Measurements from ENCODE around the gene TRIM71. TPM values are rescaled to one million over a fixed set of nuclear protein-coding genes. Genes with fewer than 3 reads are reported as not detected.

Gene TRIM71
- total and polyA plus RNA-seq, 2 donors (not counting 1 experiment from before 2014, with no cell fraction given): not detected

GRCh38 chr3:32897001-32897601, 79.3 kb downstream of the TRIM71 start:
- no peak overlapping the region for H3K4me3 Mint-ChIP-seq
- no peak overlapping the region for H3K27ac Mint-ChIP-seq
- no peak overlapping the region for H3K4me3 ChIP-seq (ENCODE audit: control extremely low read depth in 1 of 5, extremely low read depth in 1 of 5, insufficient read depth in 1 of 5, low read depth in 2 of 5, low read length in 4 of 5)
- H4K20me1 ChIP-seq (ENCODE audit: control insufficient read depth, insufficient read depth, low read length, poor library complexity, severe bottlenecking): no peaks in the 10 kb centered on the region
- no peaks in the 10 kb centered on the region for H3K4me1 Mint-ChIP-seq
- no peaks in the 10 kb centered on the region for H3K9me3 ChIP-seq (ENCODE audit: control extremely low read depth in 1 of 3, control insufficient read depth in 2 of 3, insufficient read depth in 1 of 3, low read length in 2 of 3)
- WGBS (ENCODE audit: insufficient coverage): 91% methylated on average over 4 of the region's 8 CpGs
- peaks cover 0 to 6% (median 2%) of the 10 kb centered on the region in 4 experiments for H3K27me3 ChIP-seq (replicated peaks in 1 of 4; ENCODE audit: control extremely low read depth in 1 of 4, control insufficient read depth in 3 of 4, insufficient read depth in 4 of 4, low read length in 3 of 4)
- H3K27ac ChIP-seq (ENCODE audit: low read length in 2 of 2): no peak overlapping the region
- H3K9ac ChIP-seq (ENCODE audit: low read length): no peak overlapping the region
- TF ChIP-seq CTCF (IDR thresholded peaks at IDR 0.05): no peak
- TF ChIP-seq EZH2 (IDR thresholded peaks at IDR 0.05; ENCODE audit: borderline replicate concordance, insufficient read depth, low read depth, low read length, poor library complexity, severe bottlenecking): no peak
- H3K27me3 Mint-ChIP-seq: peaks cover 35% of the 10 kb centered on the region
- CTCF ChIA-PET: interaction anchor here (1.2 kb wide), 1 partner anchor 123 kb away, joined by 3 read pairs; no protein-coding TSS in a partner anchor
- H2AFZ ChIP-seq (ENCODE audit: insufficient read depth, low read depth, low read length, poor library complexity, severe bottlenecking): no peak overlapping the region
- intact Hi-C loops (cut with micrococcal nuclease): no loop called here
- no peaks in the 10 kb centered on the region for H3K79me2 ChIP-seq (ENCODE audit: control insufficient read depth, insufficient read depth, low read length)
- no peaks in the 10 kb centered on the region for H3K9me3 Mint-ChIP-seq (ENCODE audit: insufficient read depth)
- POLR2A ChIA-PET: interaction anchor here (0.6 kb wide), 1 partner anchor 128 kb away, joined by 3 read pairs; no protein-coding TSS in a partner anchor
- DNase-seq (no peak), ATAC-seq (ENCODE audit: low read depth) (no peak)
- no peaks in the 10 kb centered on the region for H3K36me3 ChIP-seq (replicated peaks in 1 of 2; ENCODE audit: control extremely low read depth in 1 of 2, control insufficient read depth in 1 of 2, extremely low read depth in 1 of 2, insufficient read depth in 2 of 2, low read length in 1 of 2)
- H3K4me1 ChIP-seq (ENCODE audit: control insufficient read depth in 2 of 2, insufficient read depth in 2 of 2, low read length in 2 of 2): no peaks in the 10 kb centered on the region
- H3K4me2 ChIP-seq (replicated peaks; ENCODE audit: low read depth, low read length, poor library complexity, severe bottlenecking): no peak overlapping the region

DNA sequence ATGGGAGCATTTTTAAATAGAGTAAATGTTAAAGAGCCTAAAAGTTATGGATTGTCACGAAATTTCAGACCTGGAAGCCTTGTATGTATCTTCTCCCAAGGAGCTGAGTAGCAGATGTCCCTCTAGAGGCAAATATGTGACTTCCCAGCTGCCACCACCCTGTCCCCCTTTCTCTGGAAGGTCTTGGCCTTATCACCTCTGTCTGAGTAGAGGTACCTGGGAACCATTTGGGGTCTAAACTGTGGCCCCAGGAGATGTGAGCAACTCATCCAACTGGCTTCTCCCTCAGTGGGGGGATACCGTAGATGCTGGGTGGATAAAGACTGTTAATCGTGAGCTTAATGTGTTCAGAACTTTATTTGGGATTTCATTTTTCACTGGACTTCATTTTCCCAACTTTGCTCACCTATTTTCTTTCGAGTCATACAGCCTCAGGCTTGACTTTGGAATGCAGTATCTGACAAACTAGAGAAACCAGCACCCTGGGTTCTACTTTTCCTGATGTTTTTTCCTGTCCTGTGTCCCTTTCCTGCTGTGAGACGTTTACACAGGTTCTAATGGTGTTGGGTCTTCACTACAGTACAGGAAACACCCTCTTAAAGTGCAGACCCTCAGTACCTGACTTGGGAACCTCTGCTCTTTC, 80.3 kb downstream of the TRIM71 start:
- TF ChIP-seq CTCF (IDR thresholded peaks at IDR 0.05) (no peak), EZH2 (IDR thresholded peaks at IDR 0.05; ENCODE audit: borderline replicate concordance, insufficient read depth, low read depth, low read length, poor library complexity, severe bottlenecking) (no peak)
- intact Hi-C loops (cut with micrococcal nuclease): no loop called here
- Histone ChIP-seq H3K27ac (ENCODE audit: low read length in 2 of 2) (no peak overlapping the region), H3K4me1 (ENCODE audit: control insufficient read depth in 2 of 2, insufficient read depth in 2 of 2, low read length in 2 of 2) (no peaks in the 10 kb centered on the region), H2AFZ (ENCODE audit: insufficient read depth, low read depth, low read length, poor library complexity, severe bottlenecking) (no peak overlapping the region), H4K20me1 (ENCODE audit: control insufficient read depth, insufficient read depth, low read length, poor library complexity, severe bottlenecking) (no peaks in the 10 kb centered on the region), H3K79me2 (ENCODE audit: control insufficient read depth, insufficient read depth, low read length) (no peaks in the 10 kb centered on the region), H3K4me3 (ENCODE audit: control extremely low read depth in 1 of 5, extremely low read depth in 1 of 5, insufficient read depth in 1 of 5, low read depth in 2 of 5, low read length in 4 of 5) (no peak overlapping the region), H3K9me3 (ENCODE audit: control extremely low read depth in 1 of 3, control insufficient read depth in 2 of 3, insufficient read depth in 1 of 3, low read length in 2 of 3) (no peaks in the 10 kb centered on the region), H3K4me2 (replicated peaks; ENCODE audit: low read depth, low read length, poor library complexity, severe bottlenecking) (no peak overlapping the region), H3K27me3 (replicated peaks in 1 of 4; ENCODE audit: control extremely low read depth in 1 of 4, control insufficient read depth in 3 of 4, insufficient read depth in 4 of 4, low read length in 3 of 4) (peaks cover 0 to 6% (median 2%) of the 10 kb centered on the region in 4 experiments), H3K9ac (ENCODE audit: low read length) (no peak overlapping the region), H3K36me3 (replicated peaks in 1 of 2; ENCODE audit: control extremely low read depth in 1 of 2, control insufficient read depth in 1 of 2, extremely low read depth in 1 of 2, insufficient read depth in 2 of 2, low read length in 1 of 2) (no peaks in the 10 kb centered on the region)
- Mint-ChIP-seq H3K4me3 (no peak overlapping the region), H3K27me3 (peaks cover 39% of the 10 kb centered on the region), H3K4me1 (peaks cover 2% of the 10 kb centered on the region), H3K9me3 (ENCODE audit: insufficient read depth) (no peaks in the 10 kb centered on the region), H3K27ac (no peak overlapping the region)
- DNase-seq (no peak), ATAC-seq (ENCODE audit: low read depth) (no peak)
- WGBS (ENCODE audit: insufficient coverage): 59% methylated on average over 2 of the region's 5 CpGs
- ChIA-PET CTCF (interaction anchor here (1.2 kb wide), 1 partner anchor 124 kb away, joined by 3 read pairs; no protein-coding TSS in a partner anchor), POLR2A (no interaction called here)
